ENCODE data around the gene TMC1.

TMC1 gene

DNA sequence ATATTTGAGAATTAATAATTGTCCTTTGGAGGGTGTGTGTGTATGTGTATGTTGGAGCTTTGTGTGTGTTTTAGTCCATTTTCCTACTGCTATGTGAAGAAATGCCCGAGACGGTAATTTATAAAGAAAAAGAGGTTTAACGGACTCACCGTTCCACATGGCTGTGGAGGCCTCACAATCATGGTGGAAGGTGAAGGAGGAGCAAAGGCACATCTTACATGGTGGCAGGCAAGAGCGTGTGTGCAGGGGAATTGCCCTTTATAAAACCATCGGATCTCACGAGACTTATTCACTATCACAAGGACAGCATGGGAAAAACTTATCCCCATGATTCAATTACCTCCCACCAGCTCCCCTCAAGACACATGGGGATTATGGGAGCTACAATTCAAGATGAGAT, 44.1 kb downstream of the TMC1 start:
- H3K4me3 Mint-ChIP-seq = no peak overlapping the region
- no peaks in the 10 kb centered on the region for H3K36me3 Mint-ChIP-seq (ENCODE audit: low read depth)
- no peaks in the 10 kb centered on the region for H3K27me3 Mint-ChIP-seq
- H3K4me1 Mint-ChIP-seq (ENCODE audit: low read depth) = peaks cover 19% of the 10 kb centered on the region
- intact Hi-C loops (cut with micrococcal nuclease) = no loop called here
- H3K9me3 Mint-ChIP-seq = no peaks in the 10 kb centered on the region
- H3K27ac Mint-ChIP-seq = peak overlapping the region; percentile 40

DNA sequence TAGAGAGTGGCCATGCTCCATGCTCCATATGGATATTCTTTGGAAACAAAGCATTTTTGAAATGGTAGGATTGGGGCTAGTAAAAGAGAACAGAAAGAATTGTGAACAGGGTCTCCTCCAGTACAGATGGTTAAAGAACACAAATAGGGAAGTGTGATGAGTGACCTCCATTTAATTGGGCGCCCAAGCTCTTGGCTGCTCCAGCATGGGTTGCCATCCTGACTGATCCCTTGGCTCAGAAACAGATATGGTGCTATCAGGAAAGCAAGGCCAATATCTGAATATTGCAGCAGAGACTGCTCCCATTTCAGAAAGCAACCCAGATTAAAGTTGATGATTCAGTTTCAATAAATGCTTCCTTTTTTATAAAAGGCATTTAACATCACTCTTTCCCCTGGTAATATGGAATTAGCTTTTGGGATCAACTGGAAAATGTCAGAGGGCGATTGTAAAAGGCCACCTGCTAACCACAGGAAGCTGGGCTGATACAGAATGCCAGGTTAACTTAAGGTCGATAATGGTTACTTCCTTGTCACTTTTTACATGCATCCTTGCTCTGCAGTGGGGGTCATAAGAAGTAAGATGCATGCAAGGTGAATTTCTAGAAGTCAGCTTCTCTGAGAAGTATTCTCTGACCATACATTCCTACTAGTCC, 52.9 kb downstream of the TMC1 start:
- Mint-ChIP-seq H3K4me3 (no peak overlapping the region), H3K9me3 (no peaks in the 10 kb centered on the region), H3K27ac (no peak overlapping the region), H3K36me3 (ENCODE audit: low read depth) (no peaks in the 10 kb centered on the region), H3K4me1 (ENCODE audit: low read depth) (peaks cover 20% of the 10 kb centered on the region), H3K27me3 (no peaks in the 10 kb centered on the region)
- intact Hi-C loops (cut with micrococcal nuclease) = no loop called here

DNA sequence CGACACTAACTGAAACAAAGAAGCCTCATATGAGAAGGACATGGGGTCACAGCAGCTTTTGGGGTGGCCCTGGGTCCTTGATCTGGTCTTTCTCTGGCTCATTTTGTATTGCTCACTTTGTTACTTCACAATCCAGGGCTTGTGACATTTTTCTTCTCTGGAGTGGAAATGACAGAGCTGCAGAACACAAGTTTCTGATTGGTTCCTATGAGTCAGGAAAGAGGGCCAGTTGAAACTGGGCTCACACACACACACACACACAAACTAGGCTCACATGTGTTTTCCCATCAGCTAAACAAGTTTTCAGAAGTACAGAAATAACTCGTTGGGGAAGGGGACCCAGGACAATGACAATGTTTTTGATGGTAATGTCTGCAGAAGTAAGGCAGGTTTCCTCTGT, 54.3 kb downstream of the TMC1 start:
- intact Hi-C loops (cut with micrococcal nuclease) = no loop called here

DNA sequence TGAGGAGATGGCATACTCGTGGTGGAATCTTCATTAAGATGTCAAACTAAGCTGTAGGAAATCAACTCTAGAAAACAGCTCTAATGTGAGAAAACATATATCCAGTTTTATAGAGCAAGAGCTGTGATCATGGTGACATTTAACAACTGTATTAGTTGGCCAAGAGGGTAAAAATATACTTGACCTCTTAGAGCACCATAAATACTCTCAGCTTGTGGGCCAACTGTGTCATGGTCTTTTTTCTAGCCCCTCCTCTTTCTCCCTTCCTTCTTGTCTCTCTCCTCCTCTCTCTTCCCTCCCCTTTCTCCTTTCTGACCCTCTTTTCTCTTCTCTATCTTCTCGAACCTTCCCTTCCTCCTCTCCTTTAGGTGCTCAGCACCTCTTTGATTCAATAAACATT, 54.7 kb downstream of the TMC1 start:
- intact Hi-C loops (cut with micrococcal nuclease) = no loop called here

More for the DNA sequence above, 54.3 kb downstream of the TMC1 start:
- Mint-ChIP-seq H3K27me3 (no peaks in the 10 kb centered on the region), H3K9me3 (no peaks in the 10 kb centered on the region), H3K4me3 (no peak overlapping the region), H3K36me3 (ENCODE audit: low read depth) (no peaks in the 10 kb centered on the region), H3K27ac (no peak overlapping the region), H3K4me1 (ENCODE audit: low read depth) (peaks cover 28% of the 10 kb centered on the region)

DNA sequence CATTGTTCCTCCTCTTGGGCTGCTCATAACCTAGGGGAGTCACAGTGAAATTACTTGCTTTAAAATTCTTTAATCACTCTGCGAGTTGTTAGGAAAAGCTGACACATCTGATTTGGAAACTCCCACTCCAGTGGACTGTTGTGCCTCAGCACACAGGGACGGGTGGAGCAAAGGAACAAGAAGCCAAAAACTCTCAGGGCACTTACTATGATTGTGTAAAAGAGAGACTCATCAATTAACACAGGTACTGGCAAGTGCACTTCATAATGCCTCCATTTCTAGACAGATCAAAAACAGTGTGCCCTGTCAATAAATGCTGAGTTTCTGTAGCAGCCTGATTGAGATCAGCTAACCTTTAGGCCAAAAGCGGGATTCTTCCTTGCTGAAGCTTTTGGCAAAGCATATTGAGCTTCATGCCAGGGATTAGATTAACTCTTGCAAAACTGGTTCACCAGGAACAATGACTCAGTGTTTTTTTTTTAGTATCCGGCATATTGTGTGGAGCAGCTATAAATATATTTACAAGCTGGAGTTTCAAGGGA, 55.9 kb downstream of the TMC1 start:
- Mint-ChIP-seq H3K27ac (no peak overlapping the region), H3K4me3 (no peak overlapping the region), H3K4me1 (ENCODE audit: low read depth) (peaks cover 29% of the 10 kb centered on the region), H3K27me3 (no peaks in the 10 kb centered on the region), H3K36me3 (ENCODE audit: low read depth) (no peaks in the 10 kb centered on the region), H3K9me3 (no peaks in the 10 kb centered on the region)
- intact Hi-C loops (cut with micrococcal nuclease) = no loop called here

More for the DNA sequence above, 54.7 kb downstream of the TMC1 start:
- Mint-ChIP-seq H3K27me3 (no peaks in the 10 kb centered on the region), H3K9me3 (no peaks in the 10 kb centered on the region), H3K36me3 (ENCODE audit: low read depth) (no peaks in the 10 kb centered on the region), H3K4me3 (no peak overlapping the region), H3K4me1 (ENCODE audit: low read depth) (peaks cover 29% of the 10 kb centered on the region), H3K27ac (no peak overlapping the region)

DNA sequence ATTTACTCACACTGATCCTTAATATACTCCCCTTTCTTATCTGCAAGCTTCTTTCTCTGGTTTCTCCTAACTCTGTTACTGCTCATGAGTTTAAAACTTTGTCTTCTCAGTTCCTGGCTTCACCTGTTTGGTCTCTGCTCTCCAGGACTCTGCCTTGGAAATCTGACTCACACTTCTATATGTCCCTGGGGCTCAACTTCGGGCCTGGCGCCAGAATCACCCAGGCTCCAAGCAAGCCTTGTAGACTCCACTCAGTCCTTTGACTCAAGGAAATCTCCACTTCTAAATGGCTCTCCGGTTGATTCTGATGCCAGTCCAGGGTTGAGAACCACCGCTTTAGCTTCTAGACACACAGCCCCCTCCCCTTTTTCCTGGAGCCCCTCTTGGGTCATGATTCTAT, 57.8 kb downstream of the TMC1 start:
- intact Hi-C loops (cut with micrococcal nuclease) = no loop called here
- peak overlapping the region; percentile 9 for H3K27ac Mint-ChIP-seq
- H3K27me3 Mint-ChIP-seq = no peaks in the 10 kb centered on the region
- peaks cover 37% of the 10 kb centered on the region for H3K4me1 Mint-ChIP-seq (ENCODE audit: low read depth)
- H3K4me3 Mint-ChIP-seq = no peak overlapping the region
- no peaks in the 10 kb centered on the region for H3K9me3 Mint-ChIP-seq
- no peaks in the 10 kb centered on the region for H3K36me3 Mint-ChIP-seq (ENCODE audit: low read depth)

DNA sequence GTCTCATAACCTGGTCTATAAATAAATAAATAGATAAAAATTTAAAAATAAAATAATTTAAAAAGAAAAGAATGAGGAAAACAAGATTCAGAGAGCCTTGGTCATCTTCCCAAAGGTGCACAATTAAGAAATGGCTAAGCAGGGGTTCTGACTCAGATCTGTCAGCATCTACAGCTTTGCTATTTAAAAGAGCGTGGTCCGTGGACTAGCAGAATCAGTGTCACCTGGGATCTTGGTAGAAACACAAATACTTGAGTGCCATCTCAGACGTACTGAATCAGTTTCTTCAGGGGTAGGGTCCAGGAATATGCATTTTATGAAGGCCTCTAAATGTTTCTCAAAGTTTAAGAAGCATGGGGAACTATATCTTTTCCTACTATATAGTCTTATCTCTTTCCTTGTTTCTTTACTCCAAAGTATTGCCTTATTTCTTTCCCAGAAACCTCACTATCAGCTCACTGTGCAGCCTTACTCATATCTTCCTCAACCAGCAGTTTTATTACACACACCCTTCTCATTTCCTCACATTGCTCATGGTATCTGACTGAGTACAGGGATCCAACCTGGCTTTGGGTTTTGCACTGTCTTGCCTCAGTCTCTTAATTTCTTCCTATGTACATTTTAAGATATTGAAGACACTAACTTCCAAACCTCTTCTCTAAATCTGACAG, 58.6 kb downstream of the TMC1 start:
- Mint-ChIP-seq H3K36me3 (ENCODE audit: low read depth) (no peaks in the 10 kb centered on the region), H3K27ac (peak overlapping the region; percentile 64), H3K4me3 (no peak overlapping the region), H3K27me3 (no peaks in the 10 kb centered on the region), H3K9me3 (no peaks in the 10 kb centered on the region), H3K4me1 (ENCODE audit: low read depth) (peaks cover 38% of the 10 kb centered on the region)
- intact Hi-C loops (cut with micrococcal nuclease) = no loop called here

DNA sequence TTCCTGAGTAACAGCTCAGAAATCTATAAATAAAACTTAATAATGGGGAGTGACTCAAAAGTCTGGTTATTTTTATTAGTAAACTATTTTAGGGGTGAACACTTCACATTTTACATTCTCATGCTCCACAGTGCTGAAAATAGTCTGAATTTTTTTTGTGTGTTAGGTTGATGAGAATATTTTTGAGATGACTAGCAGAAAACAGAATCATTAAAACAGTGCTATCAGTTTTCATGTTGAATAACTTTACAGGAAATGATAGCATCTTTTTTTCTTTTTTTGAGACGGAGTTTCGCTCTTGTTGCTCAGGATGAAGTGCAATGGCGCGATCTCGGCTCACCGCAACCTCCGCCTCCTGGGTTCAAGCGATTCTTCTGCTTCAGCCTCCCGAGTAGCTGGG, 60.3 kb downstream of the TMC1 start:
- Mint-ChIP-seq H3K9me3 (no peaks in the 10 kb centered on the region), H3K36me3 (ENCODE audit: low read depth) (no peaks in the 10 kb centered on the region), H3K27ac (no peak overlapping the region), H3K27me3 (no peaks in the 10 kb centered on the region), H3K4me1 (ENCODE audit: low read depth) (peaks cover 46% of the 10 kb centered on the region), H3K4me3 (no peak overlapping the region)
- intact Hi-C loops (cut with micrococcal nuclease) = no loop called here

DNA sequence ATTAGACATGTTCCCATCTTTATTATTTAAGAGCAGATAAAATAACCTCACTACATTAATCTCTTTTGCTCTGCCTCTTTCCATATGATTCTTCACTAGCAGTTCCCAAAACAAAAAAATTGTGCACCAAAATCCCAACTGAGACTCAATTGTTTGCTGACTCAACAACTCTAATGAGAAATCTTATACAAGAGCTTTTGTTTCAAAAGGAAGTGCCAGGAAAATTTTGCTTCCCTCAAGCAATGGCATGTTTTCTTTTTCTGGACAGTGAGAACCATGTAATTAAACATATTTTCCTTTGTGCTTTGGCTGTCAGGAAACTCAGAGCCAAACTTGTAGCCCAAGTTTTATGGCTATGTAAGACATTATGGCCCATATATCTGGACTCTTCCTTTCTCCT, 62.0 kb downstream of the TMC1 start:
- Mint-ChIP-seq H3K9me3 (no peaks in the 10 kb centered on the region), H3K36me3 (ENCODE audit: low read depth) (no peaks in the 10 kb centered on the region), H3K4me3 (no peak overlapping the region), H3K27ac (no peak overlapping the region), H3K4me1 (ENCODE audit: low read depth) (peaks cover 42% of the 10 kb centered on the region), H3K27me3 (no peaks in the 10 kb centered on the region)
- intact Hi-C loops (cut with micrococcal nuclease) = no loop called here

DNA sequence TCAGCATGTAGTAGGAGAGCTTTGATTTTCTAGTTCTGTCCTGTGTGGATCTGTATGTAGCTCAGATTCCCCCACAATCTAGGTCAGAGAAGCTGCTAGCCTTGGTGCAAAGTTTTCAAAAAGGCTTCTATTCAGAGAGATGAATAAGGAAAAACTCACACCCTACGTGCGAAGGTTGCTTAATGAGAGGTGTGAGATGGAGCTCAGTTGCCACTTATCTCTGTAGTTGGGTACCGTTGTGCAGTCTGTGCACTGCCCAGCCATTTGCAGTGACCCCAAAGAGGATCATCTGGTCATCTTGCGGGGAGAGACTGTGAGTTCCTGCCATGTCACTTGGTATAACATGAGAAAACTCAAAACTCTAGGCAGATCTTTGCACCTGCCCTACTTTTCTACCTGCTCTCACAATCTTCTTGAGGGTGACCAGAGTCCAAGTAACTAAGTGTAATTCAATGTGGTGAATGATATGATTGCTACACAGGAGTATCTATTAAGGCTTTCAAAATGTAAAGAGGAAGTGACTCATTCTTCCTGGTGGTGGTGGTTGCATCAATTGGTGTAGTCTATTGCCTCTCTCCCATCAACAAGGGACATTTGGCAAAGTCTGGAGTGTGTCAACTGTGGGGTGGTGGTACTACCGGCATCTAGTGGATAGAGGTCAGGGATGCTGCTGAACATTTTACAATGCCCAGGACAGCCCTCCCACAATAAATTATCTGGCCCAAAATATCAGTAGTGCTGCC, 65.2 kb downstream of the TMC1 start:
- Mint-ChIP-seq H3K36me3 (ENCODE audit: low read depth) (no peaks in the 10 kb centered on the region), H3K4me1 (ENCODE audit: low read depth) (peaks cover 55% of the 10 kb centered on the region), H3K4me3 (no peak overlapping the region), H3K27me3 (no peaks in the 10 kb centered on the region), H3K27ac (no peak overlapping the region), H3K9me3 (no peaks in the 10 kb centered on the region)
- intact Hi-C loops (cut with micrococcal nuclease) = loop anchor here (2.0 kb wide), 1 partner anchor 142 kb away; no protein-coding TSS in a partner anchor

DNA sequence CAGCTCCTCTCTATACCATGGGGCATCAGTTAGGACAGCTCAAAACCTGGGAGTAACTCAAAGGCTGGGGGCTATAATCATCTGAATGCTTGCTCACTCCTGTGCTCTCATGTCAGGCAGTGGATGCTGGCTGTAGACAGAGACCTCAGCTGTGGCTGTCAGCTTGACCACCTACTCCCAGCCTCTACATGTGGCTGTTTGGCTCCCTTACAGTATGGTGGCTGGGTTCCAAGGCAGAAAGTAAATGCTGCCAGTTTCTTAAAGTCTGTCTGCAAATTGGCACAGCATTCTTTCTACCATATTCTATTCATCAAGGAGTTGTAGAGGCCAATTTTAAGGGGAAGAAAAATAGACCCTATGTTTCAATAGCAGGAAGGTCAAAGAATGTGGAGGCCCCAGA, 66.9 kb downstream of the TMC1 start:
- intact Hi-C loops (cut with micrococcal nuclease) = no loop called here
- Mint-ChIP-seq H3K27me3 (no peaks in the 10 kb centered on the region), H3K36me3 (ENCODE audit: low read depth) (no peaks in the 10 kb centered on the region), H3K4me1 (ENCODE audit: low read depth) (peaks cover 65% of the 10 kb centered on the region), H3K4me3 (no peak overlapping the region), H3K27ac (no peak overlapping the region), H3K9me3 (no peaks in the 10 kb centered on the region)

DNA sequence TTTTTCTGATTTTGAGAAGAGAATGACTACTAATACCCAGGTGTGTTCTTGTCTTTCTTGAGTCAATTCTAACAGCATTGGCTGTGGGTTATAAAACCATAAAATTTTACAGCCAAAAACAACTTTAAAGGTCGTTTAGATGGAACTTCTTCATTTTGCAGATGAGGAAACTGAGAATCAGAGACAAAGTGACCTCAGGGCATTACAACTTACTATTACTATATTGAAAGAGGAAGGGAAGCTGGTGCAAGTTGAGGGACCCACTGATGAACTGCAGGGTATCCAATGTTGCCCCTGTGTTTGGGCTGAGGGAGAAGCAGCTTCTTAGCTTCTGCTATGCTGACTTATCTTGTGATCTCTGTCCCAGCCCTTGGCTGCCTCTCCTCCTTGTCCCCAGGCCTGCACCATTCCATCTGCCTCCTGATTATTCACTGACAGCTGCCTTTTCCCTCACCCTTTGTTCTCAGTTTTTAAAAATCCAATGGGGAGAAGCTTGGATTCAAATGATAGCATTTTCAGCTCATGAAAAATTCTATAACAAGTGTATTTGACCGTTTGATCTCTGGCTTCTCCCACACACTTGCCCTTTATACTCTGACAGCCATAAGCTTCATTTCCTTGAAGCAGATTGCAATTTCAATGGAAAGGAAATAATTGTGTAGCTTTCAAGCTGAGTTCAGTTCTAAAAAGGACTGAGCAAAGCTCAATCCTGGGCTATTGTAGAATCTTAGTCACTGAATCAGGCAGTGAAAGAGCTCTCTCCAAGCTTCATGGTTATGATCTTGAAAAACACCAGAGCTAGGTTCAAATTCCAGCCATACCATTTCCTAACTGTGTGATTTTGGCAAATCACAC, 68.5 kb downstream of the TMC1 start:
- Mint-ChIP-seq H3K27ac (peak overlapping the region; percentile 31), H3K4me1 (ENCODE audit: low read depth) (peaks cover 78% of the 10 kb centered on the region), H3K36me3 (ENCODE audit: low read depth) (no peaks in the 10 kb centered on the region), H3K27me3 (no peaks in the 10 kb centered on the region), H3K9me3 (no peaks in the 10 kb centered on the region), H3K4me3 (no peak overlapping the region)
- intact Hi-C loops (cut with micrococcal nuclease) = loop anchor here (5.0 to 10.0 kb wide), 4 partner anchors 48 to 298 kb away; no protein-coding TSS in a partner anchor

DNA sequence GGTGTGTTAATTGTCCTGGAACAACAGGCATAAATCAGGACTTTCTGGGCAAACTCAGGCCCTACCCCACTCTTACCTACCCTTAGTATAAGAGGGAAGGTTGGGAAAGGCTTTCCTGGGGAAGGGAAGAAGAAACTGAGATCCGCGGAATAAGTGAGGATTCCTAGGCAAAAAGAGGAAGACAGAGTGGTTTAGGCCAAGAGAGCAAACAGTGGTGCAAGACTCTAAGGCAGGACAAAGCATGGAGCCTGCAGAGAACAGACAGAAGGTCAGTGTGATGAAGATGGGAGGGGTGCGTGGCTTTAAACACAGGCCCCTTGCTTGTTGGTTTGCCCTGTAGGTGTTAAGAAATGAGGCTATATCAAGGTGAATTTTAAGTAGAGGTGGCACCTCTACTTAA, 69.4 kb downstream of the TMC1 start:
- intact Hi-C loops (cut with micrococcal nuclease) = loop anchor here (5.0 to 10.0 kb wide), 4 partner anchors 49 to 299 kb away; no protein-coding TSS in a partner anchor
- Mint-ChIP-seq H3K36me3 (ENCODE audit: low read depth) (no peaks in the 10 kb centered on the region), H3K4me1 (ENCODE audit: low read depth) (peaks cover 73% of the 10 kb centered on the region), H3K9me3 (no peaks in the 10 kb centered on the region), H3K27ac (peak overlapping the region; percentile 31), H3K27me3 (no peaks in the 10 kb centered on the region), H3K4me3 (no peak overlapping the region)

All from dendritic cell treated with granulocyte-macrophage colony-stimulating factor and Interleukin-4, amounts not matched to agents 40 ng/mL and 50 ng/mL, for 4 days (primary cell).